CD14-positive monocyte (primary cell): ENCODE data around the gene KIR3DL1. TPM values are rescaled to one million over a fixed set of nuclear protein-coding genes. Genes with fewer than 3 reads are reported as not detected.
"Not testable (repeated sequence)": the region's sequence is repeated elsewhere in the genome, so short reads cannot be mapped to it uniquely, and the experiment has no call there.

Experiments used
- DNase-seq, 3 donors: peaks; one replicate each; pipeline ENCODE4 v3.0.0-alpha.2; 2011 to 2022
- H2AFZ ChIP-seq: 2 replicates; pipeline ENCODE4 v1.6.0; 2012; ENCODE audit warnings: mild to moderate bottlenecking, low read depth, low read length, inconsistent platforms; ENCODE audit not compliant: insufficient read depth, poor library complexity, severe bottlenecking
- H3K27ac ChIP-seq, 2 donors: 1 replicate in 1 of 2; 2 replicates in 1 of 2; pipeline ENCODE4 v1.5.1; 2012 to 2013; ENCODE audit warnings: low read length in 2 of 2, control low read depth in 1 of 2, inconsistent platforms in 1 of 2, low read depth in 1 of 2, mild to moderate bottlenecking in 1 of 2
- H3K27me3 ChIP-seq, 2 donors: one replicate each; pipeline versions ENCODE4 v1.6.0 to v1.6.1; 2011 to 2013; ENCODE audit warnings: low read length in 2 of 2; ENCODE audit not compliant: control insufficient read depth in 2 of 2, insufficient read depth in 2 of 2
- H3K36me3 ChIP-seq, 2 donors: replicated peaks in 1 of 2; 1 replicate in 1 of 2; 2 replicates in 1 of 2; pipeline versions ENCODE4 v1.5.1 to v1.6.1; 2012 to 2013; ENCODE audit warnings: low read length in 2 of 2, control low read depth in 1 of 2, inconsistent platforms in 1 of 2, mild to moderate bottlenecking in 1 of 2; ENCODE audit not compliant: insufficient read depth in 2 of 2, control insufficient read depth in 1 of 2
- H3K4me1 ChIP-seq, 2 donors: 1 replicate in 1 of 2; 2 replicates in 1 of 2; pipeline versions ENCODE4 v1.5.1 to v1.6.1; 2012 to 2013; ENCODE audit warnings: low read length in 2 of 2, control low read depth in 1 of 2, inconsistent platforms in 1 of 2, mild to moderate bottlenecking in 1 of 2, moderate library complexity in 1 of 2; ENCODE audit not compliant: insufficient read depth in 2 of 2, control insufficient read depth in 1 of 2
- H3K4me2 ChIP-seq: replicated peaks from 2 replicates; pipeline ENCODE3; 2012; ENCODE audit warnings: low read length, moderate library complexity, mild to moderate bottlenecking; ENCODE audit not compliant: poor library complexity, severe bottlenecking; ENCODE audit errors: extremely low read depth
- H3K4me3 ChIP-seq, 3 experiments: fragments of 200-600 bp in 1 of 3; sonication (generic) in 1 of 3; replicated peaks in 1 of 3; 1 replicate in 2 of 3; 2 replicates in 1 of 3; pipeline ENCODE4 v1.5.1; 2011 to 2013; ENCODE audit warnings: low read length in 3 of 3, mild to moderate bottlenecking in 3 of 3, control low read depth in 2 of 3, low read depth in 2 of 3, inconsistent platforms in 1 of 3, moderate library complexity in 1 of 3
- H3K79me2 ChIP-seq: 2 replicates; pipeline ENCODE4 v1.6.0; 2012; ENCODE audit warnings: mild to moderate bottlenecking, control low read depth, inconsistent platforms, low read length, moderate library complexity; ENCODE audit not compliant: insufficient read depth
- H3K9ac ChIP-seq: 2 replicates; pipeline ENCODE4 v1.6.0; 2017; ENCODE audit warnings: low read length, mild to moderate bottlenecking; ENCODE audit not compliant: insufficient read depth, poor library complexity, severe bottlenecking
- H3K9me3 ChIP-seq, 2 donors: replicated peaks in 1 of 2; 1 replicate in 1 of 2; 2 replicates in 1 of 2; pipeline versions ENCODE4 v1.5.1 to v1.6.1; 2012 to 2013; ENCODE audit warnings: low read length in 2 of 2, control low read depth in 1 of 2; ENCODE audit not compliant: control insufficient read depth in 1 of 2, insufficient read depth in 1 of 2
- H4K20me1 ChIP-seq: 2 replicates; pipeline ENCODE4 v1.6.0; 2012; ENCODE audit warnings: mild to moderate bottlenecking, low read length, control low read depth, moderate library complexity; ENCODE audit not compliant: insufficient read depth
- H3K27ac Mint-ChIP-seq, 7 donors: one replicate each; pipeline ENCODE4 v1.8.0; 2020; ENCODE audit warnings: mild to moderate bottlenecking in 7 of 7, mixed read lengths in 7 of 7, moderate library complexity in 6 of 7, inconsistent platforms in 2 of 7
- H3K27me3 Mint-ChIP-seq, 3 donors: one replicate each; pipeline ENCODE4 v1.8.0; 2021 to 2022; ENCODE audit warnings: low read depth in 3 of 3, mild to moderate bottlenecking in 3 of 3, mixed read lengths in 3 of 3, moderate library complexity in 3 of 3, inconsistent platforms in 1 of 3
- H3K36me3 Mint-ChIP-seq, 2 donors: one replicate each; pipeline ENCODE4 v1.8.0; 2020; ENCODE audit warnings: mixed read lengths in 2 of 2, inconsistent platforms in 1 of 2, mild to moderate bottlenecking in 1 of 2
- H3K4me1 Mint-ChIP-seq: one replicate; pipeline ENCODE4 v1.8.0; 2020; ENCODE audit warnings: mild to moderate bottlenecking, mixed read lengths
- H3K4me3 Mint-ChIP-seq, 2 donors: one replicate each; pipeline ENCODE4 v1.8.0; 2020; ENCODE audit warnings: mild to moderate bottlenecking in 2 of 2, mixed read lengths in 2 of 2, moderate library complexity in 1 of 2
- H3K9me3 Mint-ChIP-seq, 7 donors: one replicate each; pipeline ENCODE4 v1.8.0; 2020 to 2022; ENCODE audit warnings: mixed read lengths in 7 of 7, mild to moderate bottlenecking in 6 of 7, moderate library complexity in 6 of 7, inconsistent platforms in 2 of 7
- WGBS: methylation state at CpG from one replicate; pipeline ENCODE4 v1.1.5; 2013; ENCODE audit warnings: missing lambda C conversion rate; ENCODE audit not compliant: insufficient coverage; 5-methylcytosine and 5-hydroxymethylcytosine counted together
- intact Hi-C, 2 donors: fragments of 100-400 bp; cut with micrococcal nuclease; formaldehyde crosslinking; loops; one replicate each; pipeline versions ENCODE4 v1.15.0 to v1.15.1; 2023
- polyA plus RNA-seq, 3 donors: library from polyadenylated mRNA; depleted of rRNA in 1 of 3; unstranded in 2 of 3; stranded (reverse) in 1 of 3; fragments of 300-500 nt in 2 of 3; fragments of >200 nt in 1 of 3; fragmentation: Illumina TruSeq in 2 of 3; gene quantifications; 1 replicate in 2 of 3; 2 replicates in 1 of 3; pipeline ENCODE4 v1.2.3, GENCODE V29; 2012 to 2021

The KIR3DL1 gene
- polyA plus RNA-seq, 3 donors, result 0.15 TPM; not detected in 2

DNA sequence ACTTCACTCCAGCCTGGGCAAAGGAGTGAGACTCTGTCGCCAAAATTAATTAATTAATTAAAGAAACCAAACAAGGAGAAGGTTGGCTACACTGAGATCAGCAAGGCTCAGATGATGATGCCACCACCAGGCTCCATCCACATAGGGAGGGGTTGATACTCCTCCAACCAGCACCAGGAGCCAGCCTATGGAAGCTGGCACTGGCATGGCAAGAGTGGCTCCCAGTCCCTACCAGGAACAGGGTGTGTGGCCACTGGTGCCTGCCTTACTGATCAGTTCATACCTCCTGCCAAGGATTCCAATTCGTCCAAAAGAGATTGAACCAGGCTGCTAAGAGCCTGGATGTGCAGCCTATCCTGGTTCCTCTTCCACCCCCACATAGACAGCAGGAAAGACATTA, 43.6 kb upstream of the KIR3DL1 start:
- not testable (repeated sequence) for DNase-seq, H3K79me2 ChIP-seq, H3K4me2 ChIP-seq, H3K36me3 ChIP-seq, H4K20me1 ChIP-seq, H3K9ac ChIP-seq, H3K9me3 Mint-ChIP-seq, H3K4me1 ChIP-seq, H3K9me3 ChIP-seq, H3K4me3 Mint-ChIP-seq, H3K27ac ChIP-seq, H3K27me3 ChIP-seq, H3K4me3 ChIP-seq, H3K36me3 Mint-ChIP-seq, H3K4me1 Mint-ChIP-seq, H2AFZ ChIP-seq
- Mint-ChIP-seq H3K27me3 (peaks cover 8 to 18% (median 10%) of the 10 kb centered on the region in 3 donors), H3K27ac (peak overlapping the region in 1 of 7 donors; percentile 37)
- intact Hi-C loops, result loop anchor here in 1 of 2 donors (10.0 kb wide), 1 partner anchor 248 kb away; no protein-coding TSS in a partner anchor
- 50% methylated on average over 1 of the region's 2 CpGs for WGBS

DNA sequence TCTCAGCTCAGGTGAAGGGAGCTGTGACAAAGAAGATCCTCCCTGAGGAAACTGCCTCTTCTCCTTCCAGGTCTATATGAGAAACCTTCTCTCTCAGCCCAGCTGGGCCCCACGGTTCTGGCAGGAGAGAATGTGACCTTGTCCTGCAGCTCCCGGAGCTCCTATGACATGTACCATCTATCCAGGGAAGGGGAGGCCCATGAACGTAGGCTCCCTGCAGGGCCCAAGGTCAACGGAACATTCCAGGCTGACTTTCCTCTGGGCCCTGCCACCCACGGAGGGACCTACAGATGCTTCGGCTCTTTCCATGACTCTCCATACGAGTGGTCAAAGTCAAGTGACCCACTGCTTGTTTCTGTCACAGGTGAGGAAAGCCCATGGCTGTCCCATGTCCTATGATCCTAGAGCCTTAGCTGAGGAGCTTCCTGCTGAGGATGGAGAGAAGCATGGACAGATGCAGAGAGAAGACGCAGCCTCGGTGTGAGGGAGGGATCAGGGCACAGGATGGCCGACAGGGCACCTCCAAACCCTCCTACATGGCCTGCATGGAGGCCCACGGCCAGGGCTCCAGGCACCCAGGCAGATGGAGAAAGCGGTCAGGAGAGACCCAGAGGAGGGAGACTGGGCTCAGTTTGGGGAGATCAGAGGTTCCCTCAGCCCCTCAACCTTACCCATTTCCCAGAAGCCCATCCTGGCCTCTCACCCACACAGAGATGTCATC, 41.0 kb upstream of the KIR3DL1 start:
- DNase-seq, H3K9me3 ChIP-seq, H3K36me3 ChIP-seq, H3K4me2 ChIP-seq, H4K20me1 ChIP-seq, H3K27ac ChIP-seq, H3K4me3 ChIP-seq, H3K79me2 ChIP-seq, H3K4me3 Mint-ChIP-seq, H3K27ac Mint-ChIP-seq, H3K9me3 Mint-ChIP-seq, H3K36me3 Mint-ChIP-seq, H3K9ac ChIP-seq, H2AFZ ChIP-seq, H3K27me3 ChIP-seq: not testable (repeated sequence)
- intact Hi-C loops, result loop anchor here in 1 of 2 donors (10.0 kb wide), 1 partner anchor 250 kb away; no protein-coding TSS in a partner anchor
- 91% methylated on average over 9 of the region's 12 CpGs for WGBS
- Mint-ChIP-seq H3K4me1 (peaks cover 14% of the 10 kb centered on the region), H3K27me3 (peaks cover 10 to 18% (median 13%) of the 10 kb centered on the region in 3 donors)
- peaks cover 0 to 11% of the 10 kb centered on the region in 2 donors for H3K4me1 ChIP-seq

DNA sequence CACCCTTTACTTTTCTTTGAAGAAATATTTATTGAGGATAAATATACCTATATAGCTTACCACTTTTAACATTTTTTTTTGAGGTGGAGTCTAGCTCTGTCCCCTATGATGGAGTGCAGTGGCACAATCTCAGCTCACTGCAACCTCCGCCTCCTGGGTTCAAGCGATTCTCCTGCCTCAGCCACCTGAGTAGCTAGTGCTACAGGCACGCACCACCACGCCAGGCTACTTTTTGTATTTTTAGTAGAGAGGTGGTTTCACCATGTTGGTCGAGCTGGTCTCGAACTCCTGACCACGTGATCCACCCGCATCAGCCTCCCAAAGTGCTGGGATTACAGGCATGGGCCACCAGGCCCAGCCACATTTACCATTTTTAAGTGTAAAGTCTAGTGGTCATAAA, 40.4 kb upstream of the KIR3DL1 start:
- not testable (repeated sequence) for H3K27ac Mint-ChIP-seq, H3K27me3 ChIP-seq, H2AFZ ChIP-seq, H3K79me2 ChIP-seq, H3K36me3 ChIP-seq, H3K9ac ChIP-seq, H3K9me3 ChIP-seq, H3K36me3 Mint-ChIP-seq, H3K27ac ChIP-seq, H3K9me3 Mint-ChIP-seq, DNase-seq, H3K4me2 ChIP-seq, H3K4me3 ChIP-seq, H3K4me3 Mint-ChIP-seq, H4K20me1 ChIP-seq
- Mint-ChIP-seq H3K27me3 (peaks cover 11 to 20% (median 13%) of the 10 kb centered on the region in 3 donors), H3K4me1 (peaks cover 14% of the 10 kb centered on the region)
- peaks cover 0 to 11% of the 10 kb centered on the region in 2 donors for H3K4me1 ChIP-seq
- WGBS, result 92% methylated on average over 2 of the region's 8 CpGs
- intact Hi-C loops, result loop anchor here in 1 of 2 donors (10.0 kb wide), 1 partner anchor 251 kb away; no protein-coding TSS in a partner anchor

DNA sequence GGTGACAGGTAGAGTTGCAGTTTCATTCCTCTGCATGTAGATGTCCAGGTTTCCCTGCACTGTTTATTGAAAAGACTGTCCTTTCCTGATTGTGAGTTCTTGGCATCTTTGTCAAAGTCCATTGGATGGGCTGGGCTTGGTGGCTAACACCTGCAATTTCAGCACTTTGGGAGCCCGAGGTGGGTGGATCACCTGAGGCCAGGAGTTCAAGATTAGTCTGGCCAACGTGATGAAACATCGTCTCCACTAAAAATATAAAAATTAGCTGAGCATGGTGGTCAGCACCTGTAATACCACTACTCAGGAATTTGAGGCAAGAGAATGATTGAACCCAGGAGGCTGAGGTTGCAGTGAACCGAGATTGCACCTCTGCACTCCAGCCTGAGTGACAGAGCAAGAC, 38.4 kb upstream of the KIR3DL1 start:
- H3K4me1 Mint-ChIP-seq, result peaks cover 21% of the 10 kb centered on the region
- H4K20me1 ChIP-seq, H3K27ac ChIP-seq, H3K79me2 ChIP-seq, H3K4me3 Mint-ChIP-seq, H3K36me3 Mint-ChIP-seq, H2AFZ ChIP-seq, H3K9ac ChIP-seq, H3K27ac Mint-ChIP-seq, DNase-seq, H3K4me3 ChIP-seq, H3K36me3 ChIP-seq, H3K4me2 ChIP-seq, H3K27me3 ChIP-seq: not testable (repeated sequence)
- Histone ChIP-seq H3K9me3 (peaks cover 9 to 11% of the 10 kb centered on the region in 2 donors), H3K4me1 (peaks cover 0 to 13% of the 10 kb centered on the region in 2 donors)
- peaks cover 11 to 15% (median 14%) of the 10 kb centered on the region in 3 donors for H3K27me3 Mint-ChIP-seq
- no CpG with 5 or more reads among the region's 4 CpGs for WGBS
- intact Hi-C loops, result loop anchor here in 1 of 2 donors (10.0 kb wide), 1 partner anchor 253 kb away; no protein-coding TSS in a partner anchor
- peaks cover 9 to 19% (median 15%) of the 10 kb centered on the region in 7 donors for H3K9me3 Mint-ChIP-seq
